Measurements from ENCODE around the gene BAZ1A. TPM values are rescaled to one million over a fixed set of nuclear protein-coding genes. Genes with fewer than 3 reads are reported as not detected.

Gene BAZ1A
- total and polyA plus RNA-seq, 2 of the 8 experiments (the other 6 are each of a cell fraction or from before 2014, with no cell fraction given): 8.0 to 23.1 TPM

- Histone ChIP-seq H3K14ac (ENCODE audit: insufficient read length) (no peak overlapping the region), H3K79me1 (ENCODE audit: low read depth, low read length) (no peaks in the 10 kb centered on the region), H4K91ac (replicated peaks; ENCODE audit: insufficient read length, low read length) (no peak overlapping the region), H2AFZ (ENCODE audit: low read length) (no peak overlapping the region), H3K9ac (replicated peaks in 1 of 4; ENCODE audit: extremely low read depth in 1 of 4, low read depth in 3 of 4, low read length in 3 of 4) (no peak overlapping the region), H3K79me2 (ENCODE audit: control insufficient read depth in 1 of 2, insufficient read depth in 2 of 2, low read length in 2 of 2) (peaks cover 0 to 7% of the 10 kb centered on the region in 2 experiments; a peak in 2 of 4 replicates), H3K27me3 (replicated peaks in 1 of 4; ENCODE audit: control insufficient read depth in 3 of 4, extremely low read depth in 1 of 4, insufficient read depth in 3 of 4, low read length in 3 of 4) (no peaks in the 10 kb centered on the region), H3K4me1 (replicated peaks in 1 of 4; ENCODE audit: control insufficient read depth in 3 of 4, insufficient read depth in 4 of 4, low read length in 3 of 4) (no peaks in the 10 kb centered on the region), H3K9me3 (ENCODE audit: insufficient read depth in 2 of 2, low read depth in 1 of 2, low read length in 1 of 2) (no peaks in the 10 kb centered on the region), H3K23me2 (ENCODE audit: low read depth, low read length) (peaks cover 3% of the 10 kb centered on the region), H3K4me2 (ENCODE audit: insufficient read depth in 1 of 2, low read depth in 2 of 2, low read length in 2 of 2) (no peak overlapping the region), H2BK5ac (ENCODE audit: low read depth, low read length) (no peak overlapping the region), H4K20me1 (replicated peaks in 1 of 2; ENCODE audit: control insufficient read depth in 1 of 2, insufficient read depth in 2 of 2, low read length in 2 of 2) (no peaks in the 10 kb centered on the region), H2BK12ac (ENCODE audit: low read depth, low read length) (no peak overlapping the region), H3K56ac (replicated peaks; ENCODE audit: insufficient read length, low read depth, low read length) (no peak overlapping the region), H3K4ac (replicated peaks; ENCODE audit: insufficient read length, low read depth, low read length) (no peak overlapping the region), H4K5ac (ENCODE audit: insufficient read length, low read depth, low read length) (no peak overlapping the region), H3K23ac (ENCODE audit: insufficient read length) (no peak overlapping the region), H3K4me3 (ENCODE audit: extremely low read depth in 1 of 4, insufficient read depth in 2 of 4, low read depth in 3 of 4, low read length in 4 of 4) (no peak overlapping the region), H2BK120ac (replicated peaks; ENCODE audit: low read depth, low read length) (no peak overlapping the region), H3K18ac (ENCODE audit: extremely low read depth, low read length) (no peak overlapping the region), H2BK20ac (ENCODE audit: low read length) (no peak overlapping the region), H2AK5ac (ENCODE audit: low read depth, low read length) (no peak overlapping the region), H3K27ac (ENCODE audit: low read depth, low read length) (no peak overlapping the region), H4K8ac (ENCODE audit: extremely low read depth, insufficient read depth, low read length) (no peak overlapping the region), H3K36me3 (ENCODE audit: control insufficient read depth in 2 of 4, insufficient read depth in 4 of 4, low read length in 3 of 4) (peaks cover 0 to 14% (median 2%) of the 10 kb centered on the region in 4 experiments; a peak in 2 of 8 replicates), H2BK15ac (ENCODE audit: low read length) (no peak overlapping the region)
- CTCF ChIA-PET (ENCODE audit: partially characterized antibody): interaction anchor here (1.0 to 2.8 kb wide), 3 partner anchors 13 to 24 kb away, joined by 3 to 11 read pairs (median 6); no protein-coding TSS in a partner anchor
- POLR2A ChIA-PET (ENCODE audit: partially characterized antibody): interaction anchor here (1.0 to 1.7 kb wide), 3 partner anchors 10 to 17 kb away, joined by 3 to 4 read pairs (median 4); no protein-coding TSS in a partner anchor
- TF ChIP-seq BACH1 (IDR thresholded peaks at IDR 0.05; ENCODE audit: low read length): no peak
- TF ChIP-seq, protein P1, sequence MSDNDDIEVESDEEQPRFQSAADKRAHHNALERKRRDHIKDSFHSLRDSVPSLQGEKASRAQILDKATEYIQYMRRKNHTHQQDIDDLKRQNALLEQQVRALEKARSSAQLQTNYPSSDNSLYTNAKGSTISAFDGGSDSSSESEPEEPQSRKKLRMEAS (IDR thresholded peaks at IDR 0.05): no peak
- TF ChIP-seq CBX8 (IDR thresholded peaks at IDR 0.05; ENCODE audit: borderline replicate concordance, low read depth, low read length): no peak
- no peak for TF ChIP-seq MAFK (IDR thresholded peaks at IDR 0.05; ENCODE audit: low read depth, low read length)
- TF ChIP-seq CEBPB (IDR thresholded peaks at IDR 0.05; ENCODE audit: low read depth, low read length): no peak
- no peak for TF ChIP-seq JUND (IDR thresholded peaks at IDR 0.05; ENCODE audit: low read length)
- no peak for DNase-seq (ENCODE audit: low read depth in 1 of 2, low spot score in 2 of 2)
- whole genome bisulfite sequencing, 2 experiments (ENCODE audit: extremely low coverage in 1 of 2, insufficient coverage in 1 of 2, insufficient read length in 1 of 2, insufficient replicate concordance in 2 of 2, low coverage in 1 of 2, low lambda C conversion rate in 2 of 2, missing lambda C conversion rate in 1 of 2): 83% methylated on average over 1 of the region's 1 CpG; no CpG with 5 or more reads in 1 of the 2 experiments
- no peak for FAIRE-seq
These were observed 165.2 kb downstream of the BAZ1A start for GRCh38 chr14:34710006-34710405.
